Duodenal mucosa (tissue), 2 donors: ENCODE results near the gene ZC3H7B.
"Not testable (repeated sequence)": the region's sequence is repeated elsewhere in the genome, so short reads cannot be mapped to it uniquely, and the experiment has no call there.

Experiments
- H3K27ac ChIP-seq: one replicate; pipeline ENCODE4 v1.7.0; 2013; ENCODE audit warnings: low read depth, low read length
- H3K27me3 ChIP-seq, 2 donors: one replicate each; pipeline ENCODE4 v1.7.0; 2013; ENCODE audit warnings: low read length in 2 of 2, control low read depth in 1 of 2; ENCODE audit not compliant: insufficient read depth in 2 of 2, control insufficient read depth in 1 of 2
- H3K36me3 ChIP-seq, 2 donors: one replicate each; pipeline ENCODE4 v1.7.0; 2013; ENCODE audit warnings: low read length in 2 of 2, control low read depth in 1 of 2; ENCODE audit not compliant: insufficient read depth in 2 of 2, control insufficient read depth in 1 of 2
- H3K4me1 ChIP-seq, 2 donors: one replicate each; pipeline ENCODE4 v1.7.0; 2013; ENCODE audit warnings: low read length in 2 of 2, control low read depth in 1 of 2; ENCODE audit not compliant: insufficient read depth in 2 of 2, control insufficient read depth in 1 of 2
- H3K4me3 ChIP-seq, 2 donors: one replicate each; pipeline ENCODE4 v1.7.0; 2013; ENCODE audit warnings: low read length in 2 of 2, low read depth in 1 of 2
- H3K9ac ChIP-seq, 2 donors: one replicate each; pipeline ENCODE4 v1.7.0; 2013; ENCODE audit warnings: low read length in 2 of 2, low read depth in 1 of 2
- H3K9me3 ChIP-seq, 2 donors: one replicate each; pipeline ENCODE4 v1.7.0; 2013; ENCODE audit warnings: low read length in 2 of 2, control low read depth in 1 of 2; ENCODE audit not compliant: control insufficient read depth in 1 of 2

Gene ZC3H7B

DNA sequence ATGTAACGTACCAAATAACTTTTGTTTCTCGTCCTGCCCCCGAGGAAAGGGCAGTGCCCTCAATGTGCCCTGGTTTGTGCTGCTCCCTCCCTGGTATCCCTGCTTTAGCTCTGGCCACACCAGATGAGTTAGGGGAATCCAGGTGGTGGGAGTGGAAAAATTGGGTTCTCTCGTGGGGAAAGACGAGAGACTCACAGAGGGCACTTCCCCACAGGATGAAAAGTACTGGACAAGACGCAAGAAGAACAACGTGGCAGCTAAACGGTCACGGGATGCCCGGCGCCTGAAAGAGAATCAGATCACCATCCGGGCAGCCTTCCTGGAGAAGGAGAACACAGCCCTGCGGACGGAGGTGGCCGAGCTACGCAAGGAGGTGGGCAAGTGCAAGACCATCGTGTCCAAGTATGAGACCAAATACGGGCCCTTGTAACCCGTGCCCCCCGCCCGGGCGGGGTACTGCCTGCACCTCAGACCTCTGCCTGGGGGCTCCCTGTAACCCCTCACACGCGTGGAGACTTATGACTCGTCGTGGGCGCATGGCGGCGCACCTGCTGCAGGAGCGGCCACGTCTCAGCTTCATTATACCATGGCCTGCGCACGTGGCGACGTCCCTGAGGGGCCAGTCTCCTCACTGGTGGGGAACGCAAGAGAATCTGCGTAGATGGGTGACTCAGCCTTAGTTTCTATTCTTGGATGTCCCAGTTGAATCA lies 94.4 kb downstream of the ZC3H7B start:
- Histone ChIP-seq H3K9ac (no peak overlapping the region), H3K27ac (no peak overlapping the region), H3K4me1 (peaks cover 11 to 12% of the 10 kb centered on the region in 2 donors), H3K36me3 (peaks cover 24 to 44% of the 10 kb centered on the region in 2 donors), H3K9me3 (no peaks in the 10 kb centered on the region), H3K27me3 (no peaks in the 10 kb centered on the region), H3K4me3 (no peak overlapping the region)

GRCh38 chr22:41397143-41397811 lies 96.0 kb downstream of the ZC3H7B start:
- Histone ChIP-seq H3K36me3 (peaks cover 19 to 40% of the 10 kb centered on the region in 2 donors), H3K9ac (peak overlapping the region in 1 of 2 donors; percentile 16), H3K27ac (no peak overlapping the region), H3K4me1 (peaks cover 19% of the 10 kb centered on the region in 2 donors), H3K4me3 (no peak overlapping the region), H3K9me3 (no peaks in the 10 kb centered on the region), H3K27me3 (no peaks in the 10 kb centered on the region)

DNA sequence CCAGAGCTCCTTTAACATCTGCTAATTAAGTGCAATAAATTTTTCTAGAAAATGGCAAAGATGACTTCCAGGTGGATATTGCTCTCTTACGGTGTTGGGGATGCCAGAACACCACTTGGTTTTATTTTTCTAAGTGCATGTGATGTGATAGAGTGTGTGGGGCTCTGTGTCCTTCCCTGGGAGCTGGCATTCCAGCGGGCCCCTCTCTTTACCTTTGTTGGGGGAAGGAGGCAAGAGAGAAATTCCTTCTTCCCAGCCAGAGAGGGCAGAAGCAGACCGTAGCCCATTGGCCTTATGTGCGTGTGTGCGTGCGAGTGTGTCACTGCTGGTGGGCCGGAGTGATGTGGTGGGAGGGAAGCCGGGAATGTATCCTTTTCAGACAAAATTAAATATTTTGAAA lies 97.6 kb downstream of the ZC3H7B start:
- no peaks in the 10 kb centered on the region for H3K27me3 ChIP-seq
- H3K27ac ChIP-seq: no peak overlapping the region
- H3K9ac ChIP-seq: no peak overlapping the region
- H3K4me3 ChIP-seq: no peak overlapping the region
- peaks cover 19 to 39% of the 10 kb centered on the region in 2 donors for H3K36me3 ChIP-seq
- peaks cover 27 to 28% of the 10 kb centered on the region in 2 donors for H3K4me1 ChIP-seq
- H3K9me3 ChIP-seq: no peaks in the 10 kb centered on the region

- Histone ChIP-seq H3K27ac (peak overlapping the region; percentile 58), H3K9me3 (no peaks in the 10 kb centered on the region), H3K9ac (peak overlapping the region; percentile 52 to 58), H3K36me3 (peaks cover 8 to 11% of the 10 kb centered on the region in 2 donors), H3K4me1 (peaks cover 26 to 28% of the 10 kb centered on the region in 2 donors), H3K27me3 (no peaks in the 10 kb centered on the region), H3K4me3 (peak overlapping the region; percentile 37 to 52)
Observed at GRCh38 chr22:41401781-41402648, 100.7 kb downstream of the ZC3H7B start.

DNA sequence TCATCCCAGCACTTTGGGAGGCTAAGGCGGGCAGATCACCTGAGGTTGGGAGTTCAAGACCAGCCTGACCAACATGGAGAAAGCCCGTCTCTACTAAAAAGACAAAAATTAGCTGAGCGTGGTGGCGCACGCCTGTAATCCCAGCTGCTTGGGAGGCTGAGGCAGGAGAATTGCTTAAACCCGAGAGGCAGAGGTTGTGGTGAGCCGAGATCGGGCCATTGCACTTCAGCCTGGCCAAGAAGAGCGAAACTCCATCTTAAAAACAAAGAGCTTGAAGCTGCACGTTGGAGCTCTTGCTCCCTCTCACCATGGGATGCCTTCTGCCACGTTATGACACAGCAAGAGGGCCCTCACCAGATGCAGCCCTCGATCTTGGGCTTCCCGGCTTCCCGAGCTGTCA lies 101.5 kb downstream of the ZC3H7B start:
- not testable (repeated sequence) for H3K36me3 ChIP-seq, H3K4me3 ChIP-seq, H3K27me3 ChIP-seq, H3K27ac ChIP-seq, H3K9ac ChIP-seq, H3K9me3 ChIP-seq
- peaks cover 18 to 19% of the 10 kb centered on the region in 2 donors for H3K4me1 ChIP-seq

- Histone ChIP-seq H3K4me3 (no peak overlapping the region), H3K9me3 (no peaks in the 10 kb centered on the region), H3K36me3 (peaks cover 0 to under 1% of the 10 kb centered on the region in 2 donors), H3K27ac (no peak overlapping the region), H3K9ac (peak overlapping the region; percentile 1 to 13), H3K4me1 (peaks cover 17 to 19% of the 10 kb centered on the region in 2 donors), H3K27me3 (no peaks in the 10 kb centered on the region)
Observed at GRCh38 chr22:41403532-41404318, 102.4 kb downstream of the ZC3H7B start.

- no peaks in the 10 kb centered on the region for H3K27me3 ChIP-seq
- H3K9me3 ChIP-seq: no peaks in the 10 kb centered on the region
- H3K9ac ChIP-seq: no peak overlapping the region
- H3K4me3 ChIP-seq: no peak overlapping the region
- no peaks in the 10 kb centered on the region for H3K36me3 ChIP-seq
- peaks cover 17 to 19% of the 10 kb centered on the region in 2 donors for H3K4me1 ChIP-seq
- no peak overlapping the region for H3K27ac ChIP-seq
Observed at GRCh38 chr22:41405588-41405987, 104.3 kb downstream of the ZC3H7B start.

DNA sequence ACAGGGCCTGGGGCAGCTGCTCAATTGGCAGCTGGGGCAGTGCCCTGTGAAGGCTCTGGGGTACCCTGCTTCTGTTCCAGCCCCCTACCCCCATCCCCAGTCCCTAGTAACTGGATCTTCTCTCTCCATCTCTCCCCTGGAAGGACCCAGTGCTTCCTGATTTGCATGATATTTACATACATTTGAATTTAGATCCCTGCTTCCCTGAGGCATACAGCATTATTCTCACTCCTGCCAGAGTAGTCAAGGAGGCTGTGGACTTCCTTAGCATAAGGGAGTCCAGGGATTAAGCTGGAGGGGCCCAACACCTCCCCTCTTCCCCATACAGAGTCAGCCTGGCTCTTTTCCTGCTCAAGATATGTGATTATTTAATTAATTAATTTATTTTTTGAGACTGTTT lies 105.1 kb downstream of the ZC3H7B start:
- Histone ChIP-seq H3K27me3 (no peaks in the 10 kb centered on the region), H3K9ac (no peak overlapping the region), H3K9me3 (no peaks in the 10 kb centered on the region), H3K4me3 (no peak overlapping the region), H3K27ac (no peak overlapping the region), H3K36me3 (no peaks in the 10 kb centered on the region), H3K4me1 (peaks cover 19 to 21% of the 10 kb centered on the region in 2 donors)

DNA sequence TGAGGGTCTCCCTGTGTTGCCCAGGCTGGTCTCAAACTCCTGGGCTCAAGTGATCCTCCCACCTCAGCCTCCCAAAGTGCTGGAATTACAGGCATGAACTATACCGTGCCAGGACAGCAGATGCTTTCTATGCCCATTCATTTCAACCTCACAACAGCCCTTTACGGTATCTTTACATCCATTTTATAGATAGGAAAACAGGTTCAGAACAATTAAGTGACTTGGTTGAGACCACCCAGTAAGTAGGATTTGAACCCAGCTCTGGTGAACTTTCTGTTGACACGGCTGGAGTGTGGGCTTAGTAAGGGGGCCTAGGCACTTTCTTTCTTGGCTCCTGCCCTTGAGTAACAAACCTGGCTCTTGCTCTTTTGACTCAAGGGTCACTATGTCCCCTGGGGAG lies 106.1 kb downstream of the ZC3H7B start:
- Histone ChIP-seq H3K27me3 (no peaks in the 10 kb centered on the region), H3K4me3 (no peak overlapping the region), H3K27ac (no peak overlapping the region), H3K4me1 (peaks cover 11 to 19% of the 10 kb centered on the region in 2 donors), H3K36me3 (no peaks in the 10 kb centered on the region), H3K9ac (no peak overlapping the region), H3K9me3 (no peaks in the 10 kb centered on the region)
